Sigmoid colon (tissue), 7 donors: ENCODE measurements around the gene NTN1. TPM values are rescaled to one million over a fixed set of nuclear protein-coding genes. Genes with fewer than 3 reads are reported as not detected.

Experiments used
- DNase-seq: peaks from one replicate; pipeline ENCODE4 v3.0.0-alpha.2; 2019
- H3K27ac ChIP-seq, 4 donors: fragments of 200-600 bp; sonication (generic); one replicate each; pipeline ENCODE4 v1.5.1; 2016 to 2019; ENCODE audit warnings: mild to moderate bottlenecking in 1 of 4
- H3K27me3 ChIP-seq, 3 donors: fragments of 200-600 bp; sonication (generic); one replicate each; pipeline ENCODE4 v1.5.1; 2019; ENCODE audit warnings: mild to moderate bottlenecking in 1 of 3
- H3K36me3 ChIP-seq, 4 donors: fragments of 200-600 bp; sonication (generic); one replicate each; pipeline ENCODE4 v1.5.1; 2016 to 2019
- H3K4me1 ChIP-seq, 4 donors: fragments of 200-600 bp; sonication (generic); one replicate each; pipeline ENCODE4 v1.5.1; 2017 to 2019
- H3K4me3 ChIP-seq, 4 donors: fragments of 200-600 bp; sonication (generic); one replicate each; pipeline ENCODE4 v1.5.1; 2017 to 2019; ENCODE audit warnings: mild to moderate bottlenecking in 2 of 4, moderate library complexity in 1 of 4
- H3K9me3 ChIP-seq, 4 donors: fragments of 200-600 bp in 3 of 4; sonication (generic) in 3 of 4; one replicate each; pipeline versions ENCODE4 v1.5.1 to v1.6.1; 2013 to 2019
- EP300 ChIP-seq, 4 donors: sonication (generic); formaldehyde crosslinking; IDR thresholded peaks; one replicate each; pipeline ENCODE4 v1.6.1; 2017; ENCODE audit warnings: antibody characterized with exemption in 4 of 4
- POLR2A ChIP-seq, 2 donors: fragments of 450-650 bp; IDR thresholded peaks; one replicate each; pipeline ENCODE4 v1.6.1; 2016; ENCODE audit warnings: antibody characterized with exemption in 2 of 2, mild to moderate bottlenecking in 2 of 2, moderate library complexity in 2 of 2
- POLR2AphosphoS5 ChIP-seq, 4 donors: sonication (generic); formaldehyde crosslinking; IDR thresholded peaks; one replicate each; pipeline ENCODE4 v1.6.1; 2017; ENCODE audit warnings: antibody characterized with exemption in 4 of 4
- WGBS, 2 donors: extraction: QIAGEN DNeasy Blood & Tissue Kit; methylation state at CpG; one replicate each; pipeline ENCODE4 v1.1.7; 2013; 5-methylcytosine and 5-hydroxymethylcytosine counted together
- intact Hi-C: fragments of 100-400 bp; cut with DNase I; formaldehyde crosslinking; loops from one replicate; pipeline ENCODE4 v1.15.1; 2023
- polyA plus RNA-seq, 3 donors: library from polyadenylated mRNA; stranded (reverse); fragments of 200-250 nt; gene quantifications; one replicate each; pipeline ENCODE4 v1.2.3, GENCODE V29; 2013
- total RNA-seq, 4 donors: library from RNA; depleted of rRNA; stranded (reverse); fragments of >200 nt; gene quantifications; one replicate each; pipeline ENCODE4 v1.1.0, GENCODE V29; 2016
- TF ChIP-seq, protein P1 (sequence below), 4 experiments: fragments of 450-650 bp in 3 of 4; fragments of 200-600 bp in 1 of 4; IDR thresholded peaks; one replicate each; pipeline ENCODE4 v1.5.1; 2016 to 2019; ENCODE audit warnings: antibody characterized with exemption in 4 of 4, mild to moderate bottlenecking in 3 of 4, moderate library complexity in 2 of 4
- donor health status: healthy with polysubstance abuse.
- donor health status: Bipolar disorder and iron deficiency.
- donor health status: healthy.

The NTN1 gene
- total and polyA plus RNA-seq, 7 donors = 0.69 to 20.3 (median 10.5) TPM

DNA sequence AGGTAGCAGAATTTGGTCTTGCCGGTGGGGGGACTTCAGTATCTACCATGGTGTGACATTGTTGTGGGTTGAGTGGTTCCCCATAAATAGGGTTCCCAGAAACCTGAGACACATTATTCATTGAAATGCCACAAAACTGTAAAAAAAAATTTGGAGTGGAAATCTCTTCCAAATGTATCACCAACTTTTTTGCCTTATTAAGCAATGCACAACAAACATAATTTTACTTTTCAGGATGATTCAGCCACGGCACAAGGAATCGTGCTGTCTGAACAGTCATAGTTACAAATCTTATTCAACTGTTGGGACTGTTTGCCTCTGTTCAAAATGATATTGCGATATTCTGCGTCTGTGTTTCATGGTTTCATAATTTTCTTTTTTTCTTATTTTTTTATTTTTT is 181.2 kb downstream of the NTN1 start:
- TF ChIP-seq, protein P1, sequence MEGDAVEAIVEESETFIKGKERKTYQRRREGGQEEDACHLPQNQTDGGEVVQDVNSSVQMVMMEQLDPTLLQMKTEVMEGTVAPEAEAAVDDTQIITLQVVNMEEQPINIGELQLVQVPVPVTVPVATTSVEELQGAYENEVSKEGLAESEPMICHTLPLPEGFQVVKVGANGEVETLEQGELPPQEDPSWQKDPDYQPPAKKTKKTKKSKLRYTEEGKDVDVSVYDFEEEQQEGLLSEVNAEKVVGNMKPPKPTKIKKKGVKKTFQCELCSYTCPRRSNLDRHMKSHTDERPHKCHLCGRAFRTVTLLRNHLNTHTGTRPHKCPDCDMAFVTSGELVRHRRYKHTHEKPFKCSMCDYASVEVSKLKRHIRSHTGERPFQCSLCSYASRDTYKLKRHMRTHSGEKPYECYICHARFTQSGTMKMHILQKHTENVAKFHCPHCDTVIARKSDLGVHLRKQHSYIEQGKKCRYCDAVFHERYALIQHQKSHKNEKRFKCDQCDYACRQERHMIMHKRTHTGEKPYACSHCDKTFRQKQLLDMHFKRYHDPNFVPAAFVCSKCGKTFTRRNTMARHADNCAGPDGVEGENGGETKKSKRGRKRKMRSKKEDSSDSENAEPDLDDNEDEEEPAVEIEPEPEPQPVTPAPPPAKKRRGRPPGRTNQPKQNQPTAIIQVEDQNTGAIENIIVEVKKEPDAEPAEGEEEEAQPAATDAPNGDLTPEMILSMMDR (IDR thresholded peaks at IDR 0.05) = no peak
- TF ChIP-seq EP300 (IDR thresholded peaks at IDR 0.05) = no peak
- TF ChIP-seq POLR2A (IDR thresholded peaks at IDR 0.05) = no peak
- no peak for TF ChIP-seq POLR2AphosphoS5 (IDR thresholded peaks at IDR 0.05)
- WGBS, 2 donors = 80 to 92% methylated on average over 5 of the region's 5 CpGs
- no peak overlapping the region for H3K27ac ChIP-seq
- H3K9me3 ChIP-seq = no peaks in the 10 kb centered on the region
- no peak overlapping the region for H3K4me3 ChIP-seq
- no peak for DNase-seq
- no peaks in the 10 kb centered on the region for H3K27me3 ChIP-seq
- peaks cover 0 to 17% (median 7%) of the 10 kb centered on the region in 4 donors for H3K4me1 ChIP-seq
- no peaks in the 10 kb centered on the region for H3K36me3 ChIP-seq
- intact Hi-C loops = no loop called here

DNA sequence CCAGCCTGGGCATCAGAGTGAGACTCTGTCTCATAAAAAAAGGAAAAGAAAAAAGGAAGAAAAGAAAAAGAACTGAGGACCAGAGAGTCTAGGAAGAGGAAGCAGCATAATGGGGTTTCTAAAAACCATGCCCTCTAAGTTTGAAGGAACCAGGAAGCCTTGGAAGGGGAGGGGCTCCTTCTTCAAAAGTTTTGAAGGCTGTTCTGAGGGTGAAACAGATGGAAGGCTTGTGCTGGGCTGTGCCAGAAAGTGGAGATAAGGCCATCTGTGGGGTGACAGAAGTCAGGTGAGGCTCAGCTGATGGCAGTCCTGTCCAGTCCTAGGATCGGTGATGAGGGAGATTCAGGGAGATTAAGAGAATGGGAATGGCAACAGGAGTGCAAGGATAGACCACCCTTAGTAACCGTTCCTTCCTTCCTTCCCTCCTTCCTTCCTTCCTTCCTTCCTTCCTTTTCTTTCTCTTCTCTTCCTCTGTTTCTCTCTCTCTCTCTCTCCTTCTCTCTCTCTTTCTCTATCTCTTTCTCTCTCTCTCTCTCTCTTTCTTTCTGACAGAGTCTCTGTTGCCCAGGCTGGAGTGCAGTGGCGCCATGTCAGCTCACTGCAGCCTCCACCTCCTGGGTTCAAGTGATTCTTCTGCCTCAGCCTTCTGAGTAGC is 182.6 kb downstream of the NTN1 start:
- Histone ChIP-seq H3K36me3 (no peaks in the 10 kb centered on the region), H3K27me3 (no peaks in the 10 kb centered on the region), H3K27ac (no peak overlapping the region), H3K4me1 (peaks cover 0 to 19% (median 7%) of the 10 kb centered on the region in 4 donors), H3K9me3 (no peaks in the 10 kb centered on the region), H3K4me3 (no peak overlapping the region)
- no peak for DNase-seq
- intact Hi-C loops = no loop called here
- TF ChIP-seq, protein P1 (IDR thresholded peaks at IDR 0.05) = no peak
- TF ChIP-seq POLR2AphosphoS5 (IDR thresholded peaks at IDR 0.05) (no peak), EP300 (IDR thresholded peaks at IDR 0.05) (no peak), POLR2A (IDR thresholded peaks at IDR 0.05) (no peak)
- 65 to 83% methylated on average over 3 of the region's 3 CpGs for WGBS, 2 donors

GRCh38 chr17:9204637-9205329 is 183.5 kb downstream of the NTN1 start:
- Histone ChIP-seq H3K27ac (no peak overlapping the region), H3K27me3 (no peaks in the 10 kb centered on the region), H3K4me1 (peaks cover 0 to 19% (median 7%) of the 10 kb centered on the region in 4 donors), H3K4me3 (no peak overlapping the region), H3K9me3 (no peaks in the 10 kb centered on the region), H3K36me3 (no peaks in the 10 kb centered on the region)
- no peak for TF ChIP-seq POLR2AphosphoS5 (IDR thresholded peaks at IDR 0.05)
- TF ChIP-seq, protein P1 (IDR thresholded peaks at IDR 0.05) = no peak
- no peak for DNase-seq
- WGBS, 2 donors = 71 to 94% methylated on average over 5 of the region's 5 CpGs
- intact Hi-C loops = no loop called here

DNA sequence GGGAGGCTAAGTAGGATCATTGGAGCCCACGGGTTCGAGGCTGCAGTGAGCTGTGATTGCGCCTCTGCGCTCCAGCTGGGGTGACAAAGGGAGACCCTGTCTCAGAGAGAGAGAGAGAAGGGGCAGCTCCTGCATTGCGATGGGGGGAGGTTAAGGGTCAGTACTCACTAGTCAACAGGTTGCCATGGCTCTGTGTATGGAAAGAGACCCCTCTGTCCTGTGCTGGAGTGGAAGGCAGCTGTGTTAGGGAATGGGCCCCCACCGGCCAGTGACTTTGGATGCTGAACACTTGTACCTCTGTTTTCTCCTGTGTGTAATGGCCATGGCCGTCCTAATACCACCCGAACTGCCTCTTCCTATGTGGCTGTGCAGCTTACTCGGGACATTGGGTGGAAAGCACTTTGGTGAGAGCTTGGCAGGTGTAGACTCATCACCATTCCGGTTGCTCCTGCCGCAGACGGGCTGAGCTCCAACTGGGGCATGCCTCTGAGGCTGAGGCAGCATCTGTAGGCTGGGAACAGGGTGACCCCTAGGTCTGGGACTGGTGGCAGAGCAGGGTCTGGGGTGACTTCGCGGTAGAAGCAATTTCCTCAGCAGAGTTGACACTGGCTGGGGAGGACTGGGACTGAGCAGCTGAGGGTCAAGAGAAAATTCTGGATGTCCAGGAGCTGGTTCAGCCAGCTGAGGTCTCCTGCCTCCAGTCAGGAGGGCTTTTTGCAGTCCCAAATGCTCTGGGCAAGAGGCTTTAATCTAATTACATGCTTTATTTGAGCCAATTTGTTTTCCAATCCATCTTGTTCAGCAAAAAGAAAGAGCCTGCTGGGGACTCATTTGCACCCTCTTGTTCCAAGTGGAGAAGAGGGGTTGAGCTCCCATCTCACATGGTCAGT is 184.5 kb downstream of the NTN1 start:
- peaks cover 0 to 19% (median 7%) of the 10 kb centered on the region in 4 donors for H3K4me1 ChIP-seq
- WGBS, 2 donors = 81 to 88% methylated on average over 14 of the region's 14 CpGs
- no peak for DNase-seq
- no peaks in the 10 kb centered on the region for H3K36me3 ChIP-seq
- no peak overlapping the region for H3K4me3 ChIP-seq
- no peaks in the 10 kb centered on the region for H3K27me3 ChIP-seq
- intact Hi-C loops = no loop called here
- H3K27ac ChIP-seq = peak overlapping the region in 1 of 4 donors; percentile 31
- TF ChIP-seq POLR2AphosphoS5 (IDR thresholded peaks at IDR 0.05) = no peak
- TF ChIP-seq, protein P1 (IDR thresholded peaks at IDR 0.05) = no peak
- no peak for TF ChIP-seq POLR2A (IDR thresholded peaks at IDR 0.05)
- TF ChIP-seq EP300 (IDR thresholded peaks at IDR 0.05) = no peak
- no peaks in the 10 kb centered on the region for H3K9me3 ChIP-seq
